GM21447 (cell line): ENCODE measurements around the gene VAMP8.
A peak's percentile ranks its signal among the peaks of the same experiment; 100 is the strongest.
"Not testable (repeated sequence)": the region's sequence is repeated elsewhere in the genome, so short reads cannot be mapped to it uniquely, and the experiment has no call there.

Source experiments
- ATAC-seq: cut with Tn5 transposase; IDR thresholded peaks from one replicate; pipeline ENCODE4 v1.9.1; 2021; ENCODE audit not compliant: unreplicated experiment

Gene VAMP8

GRCh38 chr2:85547089-85547858 is 30.1 kb upstream of the VAMP8 start:
- no peak for ATAC-seq

GRCh38 chr2:85547859-85548607 is 29.4 kb upstream of the VAMP8 start:
- no peak for ATAC-seq

- no peak for ATAC-seq
Measured at GRCh38 chr2:85548608-85548900, 28.8 kb upstream of the VAMP8 start.

- no peak for ATAC-seq
Measured at GRCh38 chr2:85549095-85549494, 28.3 kb upstream of the VAMP8 start.

GRCh38 chr2:85549826-85550225 is 27.6 kb upstream of the VAMP8 start:
- no peak for ATAC-seq

GRCh38 chr2:85550486-85550885 is 26.9 kb upstream of the VAMP8 start:
- ATAC-seq: no peak

GRCh38 chr2:85551698-85552678 is 25.4 kb upstream of the VAMP8 start:
- ATAC-seq: peak; percentile 76

- ATAC-seq: no peak
Measured at GRCh38 chr2:85553184-85553583, 24.2 kb upstream of the VAMP8 start.

- no peak for ATAC-seq
Measured at GRCh38 chr2:85554980-85555612, 22.3 kb upstream of the VAMP8 start.

GRCh38 chr2:85557130-85557529 is 20.3 kb upstream of the VAMP8 start:
- no peak for ATAC-seq

GRCh38 chr2:85558160-85558559 is 19.2 kb upstream of the VAMP8 start:
- no peak for ATAC-seq

- ATAC-seq: not testable (repeated sequence)
Measured at GRCh38 chr2:85560403-85560726, 17.0 kb upstream of the VAMP8 start.

GRCh38 chr2:85560812-85561279 is 16.5 kb upstream of the VAMP8 start:
- ATAC-seq: peak; percentile 20

- ATAC-seq: peak; percentile 89
Measured at GRCh38 chr2:85561280-85562212, 15.8 kb upstream of the VAMP8 start, which contains the start of gene GGCX. GGCX (minus strand) TSS chr2:85561493; CDS start chr2:85561428, 65 bp downstream.

GRCh38 chr2:85564144-85564563 is 13.2 kb upstream of the VAMP8 start:
- ATAC-seq: no peak

GRCh38 chr2:85566265-85566664 is 11.1 kb upstream of the VAMP8 start:
- ATAC-seq: no peak

- no peak for ATAC-seq
Measured at GRCh38 chr2:85575739-85576138, 1.6 kb upstream of the VAMP8 start.

- ATAC-seq: no peak
Measured at GRCh38 chr2:85577063-85577385, 362 bp upstream of the VAMP8 start.

- ATAC-seq: peak; percentile 40
Measured at GRCh38 chr2:85578243-85579180, 1.1 kb downstream of the VAMP8 start.
